ENCODE data around the gene CCDC170. TPM values are rescaled to one million over a fixed set of nuclear protein-coding genes. Genes with fewer than 3 reads are reported as not detected.

Gene CCDC170
- total RNA-seq, 1 donor from 2014 or later = 0.06 TPM

DNA sequence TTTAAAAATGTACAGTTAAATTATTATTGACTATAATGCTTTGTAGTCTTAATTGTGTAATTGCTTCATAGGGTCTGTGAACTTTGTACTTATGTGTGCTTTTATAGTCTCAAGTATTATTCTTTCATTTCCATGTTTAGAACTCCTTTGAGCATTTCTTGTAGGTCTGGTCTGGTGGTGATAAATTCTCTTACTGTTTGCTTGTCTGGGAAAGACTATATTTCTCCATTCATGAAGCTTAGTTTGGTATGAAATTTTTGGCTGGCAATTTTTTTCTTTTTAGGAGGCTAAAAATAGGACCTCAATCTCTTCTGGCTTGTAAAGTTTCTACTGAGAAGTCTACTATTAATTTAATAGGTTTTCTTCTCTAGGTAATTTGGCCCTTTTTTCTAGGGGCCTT is 67.4 kb downstream of the CCDC170 start:
- H3K4me3 ChIP-seq (ENCODE audit: low read depth, low read length) = no peak overlapping the region
- TF ChIP-seq, protein P1, sequence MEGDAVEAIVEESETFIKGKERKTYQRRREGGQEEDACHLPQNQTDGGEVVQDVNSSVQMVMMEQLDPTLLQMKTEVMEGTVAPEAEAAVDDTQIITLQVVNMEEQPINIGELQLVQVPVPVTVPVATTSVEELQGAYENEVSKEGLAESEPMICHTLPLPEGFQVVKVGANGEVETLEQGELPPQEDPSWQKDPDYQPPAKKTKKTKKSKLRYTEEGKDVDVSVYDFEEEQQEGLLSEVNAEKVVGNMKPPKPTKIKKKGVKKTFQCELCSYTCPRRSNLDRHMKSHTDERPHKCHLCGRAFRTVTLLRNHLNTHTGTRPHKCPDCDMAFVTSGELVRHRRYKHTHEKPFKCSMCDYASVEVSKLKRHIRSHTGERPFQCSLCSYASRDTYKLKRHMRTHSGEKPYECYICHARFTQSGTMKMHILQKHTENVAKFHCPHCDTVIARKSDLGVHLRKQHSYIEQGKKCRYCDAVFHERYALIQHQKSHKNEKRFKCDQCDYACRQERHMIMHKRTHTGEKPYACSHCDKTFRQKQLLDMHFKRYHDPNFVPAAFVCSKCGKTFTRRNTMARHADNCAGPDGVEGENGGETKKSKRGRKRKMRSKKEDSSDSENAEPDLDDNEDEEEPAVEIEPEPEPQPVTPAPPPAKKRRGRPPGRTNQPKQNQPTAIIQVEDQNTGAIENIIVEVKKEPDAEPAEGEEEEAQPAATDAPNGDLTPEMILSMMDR (conservative IDR thresholded peaks at IDR 0.05; ENCODE audit: low read depth, low read length) = no peak
- no peak for DNase-seq (ENCODE audit: low read depth)

DNA sequence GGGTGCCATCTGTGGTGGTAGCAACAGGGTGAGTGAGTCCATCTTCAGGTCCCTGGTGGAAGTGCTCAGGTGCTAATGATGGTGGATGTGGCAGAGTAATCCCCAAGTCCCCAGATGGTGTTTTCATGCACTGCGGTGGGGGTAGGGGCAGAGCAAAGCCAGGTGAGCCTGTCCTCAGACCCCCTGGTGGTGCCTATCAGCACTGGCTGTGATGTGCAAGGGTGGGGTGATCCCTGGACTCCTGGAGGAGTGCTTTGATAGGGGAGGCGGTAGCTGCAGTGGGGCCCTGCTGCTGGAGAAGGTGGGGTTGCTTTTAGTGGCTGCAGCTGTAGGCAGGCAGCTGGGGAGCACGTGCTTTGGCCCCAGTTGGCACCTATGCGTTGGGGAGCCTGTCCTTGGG is 70.8 kb downstream of the CCDC170 start:
- DNase-seq (ENCODE audit: low read depth) = no peak
- no peak overlapping the region for H3K4me3 ChIP-seq (ENCODE audit: low read depth, low read length)
- TF ChIP-seq, protein P1 (conservative IDR thresholded peaks at IDR 0.05; ENCODE audit: low read depth, low read length) = no peak

DNA sequence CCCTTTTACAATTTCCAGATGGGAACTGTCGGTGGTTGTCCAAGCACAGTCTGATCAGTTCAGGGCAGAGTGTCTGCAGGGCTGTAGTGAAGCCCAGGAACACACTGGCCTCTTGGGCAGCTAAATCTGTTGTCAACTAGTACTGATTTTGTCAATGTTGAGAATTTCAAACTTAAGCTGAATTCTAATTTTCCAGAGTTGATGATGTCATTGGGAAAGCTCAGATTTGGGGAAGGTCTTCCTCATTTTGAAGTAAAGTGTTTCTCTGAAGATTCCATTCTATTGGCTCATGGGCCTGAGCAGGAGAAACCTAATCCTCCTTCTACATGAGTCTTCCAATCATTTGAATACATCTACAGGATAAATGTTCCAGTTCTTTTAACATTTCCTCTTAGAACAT is 72.1 kb downstream of the CCDC170 start:
- TF ChIP-seq, protein P1 (conservative IDR thresholded peaks at IDR 0.05; ENCODE audit: low read depth, low read length) = no peak
- no peak overlapping the region for H3K4me3 ChIP-seq (ENCODE audit: low read depth, low read length)
- no peak for DNase-seq (ENCODE audit: low read depth)

DNA sequence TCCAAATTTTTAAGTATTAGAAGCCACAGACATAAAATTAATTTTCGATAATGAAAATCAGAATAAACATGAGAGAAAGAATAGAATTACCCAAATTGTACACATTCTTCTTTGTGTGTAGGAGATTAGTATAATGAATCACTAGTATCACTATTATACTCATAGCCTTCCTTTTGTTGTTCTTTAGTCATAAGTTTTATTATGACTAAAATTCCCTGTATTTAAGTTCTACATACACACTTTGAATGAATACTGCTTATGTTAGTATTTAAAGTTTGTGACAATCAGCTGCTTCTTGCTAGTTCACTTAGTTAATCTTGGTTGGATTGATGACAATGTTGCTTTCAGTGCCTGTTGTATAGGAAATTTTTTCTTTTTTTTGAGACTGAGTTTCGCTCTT is 72.7 kb downstream of the CCDC170 start:
- no peak overlapping the region for H3K4me3 ChIP-seq (ENCODE audit: low read depth, low read length)
- DNase-seq (ENCODE audit: low read depth) = no peak
- TF ChIP-seq, protein P1 (conservative IDR thresholded peaks at IDR 0.05; ENCODE audit: low read depth, low read length) = no peak

DNA sequence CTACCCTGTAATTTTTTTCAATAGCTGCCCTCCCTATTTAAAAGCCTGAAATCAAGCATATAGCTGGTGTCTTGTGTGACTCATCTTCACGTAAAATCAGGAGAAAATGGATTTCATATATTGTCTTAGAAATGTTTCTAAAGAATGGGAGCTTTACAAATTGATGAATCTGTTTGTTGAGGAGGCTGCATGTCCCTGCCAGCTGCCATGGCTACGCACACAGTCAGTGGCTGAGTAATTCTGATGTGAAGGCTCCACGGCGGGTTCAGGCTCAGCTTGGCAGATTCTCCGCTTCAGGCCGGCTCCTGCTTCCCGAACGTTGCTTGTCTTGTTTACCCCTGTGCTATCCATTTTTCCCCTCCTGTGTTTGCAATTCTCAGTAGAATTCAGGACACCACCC is 82.8 kb downstream of the CCDC170 start:
- no peak for DNase-seq (ENCODE audit: low read depth)
- H3K4me3 ChIP-seq (ENCODE audit: low read depth, low read length) = no peak overlapping the region
- TF ChIP-seq, protein P1 (conservative IDR thresholded peaks at IDR 0.05; ENCODE audit: low read depth, low read length) = no peak

DNA sequence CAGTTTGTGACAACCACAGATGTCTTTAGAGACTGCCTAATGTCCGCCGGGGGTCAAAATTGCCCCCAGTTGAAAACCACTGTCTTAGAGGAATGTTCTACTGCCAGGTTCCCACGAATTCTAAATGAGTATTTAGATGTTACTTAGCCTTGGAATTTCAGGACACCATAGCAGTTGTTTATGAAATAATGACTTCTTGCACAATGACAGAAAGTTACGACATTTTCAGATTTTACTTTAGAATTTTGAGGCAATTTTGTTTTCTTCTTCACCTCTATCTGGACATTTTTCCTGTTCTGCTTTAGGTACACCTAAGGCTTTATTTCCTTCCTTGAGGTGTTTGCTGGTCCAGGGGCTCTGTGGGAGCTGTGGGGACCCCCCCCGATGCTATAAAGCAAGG is 83.4 kb downstream of the CCDC170 start:
- TF ChIP-seq, protein P1 (conservative IDR thresholded peaks at IDR 0.05; ENCODE audit: low read depth, low read length) = no peak
- DNase-seq (ENCODE audit: low read depth) = no peak

DNA sequence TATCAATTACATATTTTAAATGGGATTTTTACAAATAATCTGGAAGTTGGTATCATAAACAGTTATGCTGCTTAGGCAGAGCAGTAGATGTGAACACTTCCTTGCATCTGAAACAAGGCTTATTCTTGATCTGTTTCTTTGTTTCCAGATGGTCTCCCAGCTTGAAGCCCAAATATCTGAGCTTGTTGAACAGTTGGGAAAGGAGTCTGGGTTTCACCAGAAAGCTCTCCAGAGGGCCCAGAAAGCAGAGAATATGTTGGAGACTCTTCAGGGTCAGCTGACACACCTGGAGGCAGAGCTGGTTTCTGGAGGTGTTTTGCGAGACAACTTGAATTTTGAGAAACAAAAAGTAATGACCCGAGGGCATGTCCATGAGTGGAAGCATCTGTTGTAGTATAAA is 91.9 kb downstream of the CCDC170 start:
- H3K4me3 ChIP-seq (ENCODE audit: low read depth, low read length) = no peak overlapping the region
- DNase-seq (ENCODE audit: low read depth) = no peak
- TF ChIP-seq, protein P1 (conservative IDR thresholded peaks at IDR 0.05; ENCODE audit: low read depth, low read length) = no peak

More for the DNA sequence above, 83.4 kb downstream of the CCDC170 start:
- no peak overlapping the region for H3K4me3 ChIP-seq (ENCODE audit: low read depth, low read length)

All from epithelial cell of proximal tubule (primary cell).